ENCODE measurements around the gene EIF1B. TPM values are rescaled to one million over a fixed set of nuclear protein-coding genes. Genes with fewer than 3 reads are reported as not detected.

EIF1B gene
- total RNA-seq, 3 donors from 2014 or later: 37.3 to 62.7 (median 41.3) TPM

- H3K36me3 ChIP-seq (ENCODE audit: low read depth): no peaks in the 10 kb centered on the region
- no peaks in the 10 kb centered on the region for H3K4me1 ChIP-seq (ENCODE audit: low read depth)
- ATAC-seq: no peak
- intact Hi-C loops (cut with DNase I, micrococcal nuclease): loop anchor here in 1 of 2 donors (10.0 kb wide), 1 partner anchor 1559 kb away; no protein-coding TSS in a partner anchor
- H3K9me3 ChIP-seq: no peaks in the 10 kb centered on the region
- DNase-seq: no peak
- TF ChIP-seq, protein P1, sequence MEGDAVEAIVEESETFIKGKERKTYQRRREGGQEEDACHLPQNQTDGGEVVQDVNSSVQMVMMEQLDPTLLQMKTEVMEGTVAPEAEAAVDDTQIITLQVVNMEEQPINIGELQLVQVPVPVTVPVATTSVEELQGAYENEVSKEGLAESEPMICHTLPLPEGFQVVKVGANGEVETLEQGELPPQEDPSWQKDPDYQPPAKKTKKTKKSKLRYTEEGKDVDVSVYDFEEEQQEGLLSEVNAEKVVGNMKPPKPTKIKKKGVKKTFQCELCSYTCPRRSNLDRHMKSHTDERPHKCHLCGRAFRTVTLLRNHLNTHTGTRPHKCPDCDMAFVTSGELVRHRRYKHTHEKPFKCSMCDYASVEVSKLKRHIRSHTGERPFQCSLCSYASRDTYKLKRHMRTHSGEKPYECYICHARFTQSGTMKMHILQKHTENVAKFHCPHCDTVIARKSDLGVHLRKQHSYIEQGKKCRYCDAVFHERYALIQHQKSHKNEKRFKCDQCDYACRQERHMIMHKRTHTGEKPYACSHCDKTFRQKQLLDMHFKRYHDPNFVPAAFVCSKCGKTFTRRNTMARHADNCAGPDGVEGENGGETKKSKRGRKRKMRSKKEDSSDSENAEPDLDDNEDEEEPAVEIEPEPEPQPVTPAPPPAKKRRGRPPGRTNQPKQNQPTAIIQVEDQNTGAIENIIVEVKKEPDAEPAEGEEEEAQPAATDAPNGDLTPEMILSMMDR (IDR thresholded peaks at IDR 0.05): no peak
- H3K4me3 ChIP-seq: no peak overlapping the region
These were observed 16.0 kb downstream of the EIF1B start for GRCh38 chr3:40325465-40325864.

GRCh38 chr3:40328374-40328773 lies 18.9 kb downstream of the EIF1B start:
- no peaks in the 10 kb centered on the region for H3K36me3 ChIP-seq (ENCODE audit: low read depth)
- TF ChIP-seq, protein P1 (IDR thresholded peaks at IDR 0.05): no peak
- intact Hi-C loops (cut with DNase I, micrococcal nuclease): loop anchor here in 1 of 2 donors (10.0 kb wide), 1 partner anchor 1556 kb away; no protein-coding TSS in a partner anchor
- DNase-seq (no peak), ATAC-seq (no peak)
- no peak overlapping the region for H3K4me3 ChIP-seq
- H3K4me1 ChIP-seq (ENCODE audit: low read depth): no peaks in the 10 kb centered on the region
- no peaks in the 10 kb centered on the region for H3K9me3 ChIP-seq

DNA sequence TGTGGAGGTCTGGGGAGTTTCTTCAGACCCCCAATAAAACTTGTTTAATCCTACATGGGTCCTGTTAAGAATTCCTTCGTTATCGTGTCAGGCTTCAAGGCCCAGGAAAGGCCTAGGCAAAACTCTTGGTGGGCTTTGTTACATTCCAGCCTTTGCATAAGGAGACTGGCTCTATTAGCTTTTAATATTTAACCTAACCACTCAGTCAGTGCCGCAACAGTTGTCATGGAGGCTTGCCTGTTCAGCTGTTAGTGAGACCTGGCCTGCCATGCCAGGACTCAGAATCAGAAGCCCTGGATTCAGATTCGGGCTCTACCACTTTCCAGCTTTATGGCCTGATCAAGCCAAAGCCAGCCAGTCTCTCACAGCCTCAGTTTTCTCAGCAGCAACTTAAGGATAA lies 19.6 kb downstream of the EIF1B start:
- no peaks in the 10 kb centered on the region for H3K4me1 ChIP-seq (ENCODE audit: low read depth)
- H3K4me3 ChIP-seq: no peak overlapping the region
- ATAC-seq (no peak), DNase-seq (no peak)
- no peaks in the 10 kb centered on the region for H3K9me3 ChIP-seq
- H3K36me3 ChIP-seq (ENCODE audit: low read depth): no peaks in the 10 kb centered on the region
- TF ChIP-seq, protein P1 (IDR thresholded peaks at IDR 0.05): no peak
- intact Hi-C loops (cut with DNase I, micrococcal nuclease): loop anchor here in 1 of 2 donors (10.0 kb wide), 1 partner anchor 1556 kb away; no protein-coding TSS in a partner anchor

GRCh38 chr3:40332684-40333083 lies 23.2 kb downstream of the EIF1B start:
- no peak overlapping the region for H3K4me3 ChIP-seq
- no peaks in the 10 kb centered on the region for H3K36me3 ChIP-seq (ENCODE audit: low read depth)
- intact Hi-C loops (cut with DNase I, micrococcal nuclease): no loop called here
- ATAC-seq (no peak), DNase-seq (no peak)
- H3K4me1 ChIP-seq (ENCODE audit: low read depth): no peaks in the 10 kb centered on the region
- TF ChIP-seq, protein P1 (IDR thresholded peaks at IDR 0.05): no peak
- no peaks in the 10 kb centered on the region for H3K9me3 ChIP-seq

- TF ChIP-seq, protein P1 (IDR thresholded peaks at IDR 0.05): no peak
- H3K4me3 ChIP-seq: no peak overlapping the region
- DNase-seq (no peak), ATAC-seq (no peak)
- H3K9me3 ChIP-seq: no peaks in the 10 kb centered on the region
- no peaks in the 10 kb centered on the region for H3K4me1 ChIP-seq (ENCODE audit: low read depth)
- H3K36me3 ChIP-seq (ENCODE audit: low read depth): no peaks in the 10 kb centered on the region
- intact Hi-C loops (cut with DNase I, micrococcal nuclease): no loop called here
These were observed 23.9 kb downstream of the EIF1B start for GRCh38 chr3:40333416-40333815.

DNA sequence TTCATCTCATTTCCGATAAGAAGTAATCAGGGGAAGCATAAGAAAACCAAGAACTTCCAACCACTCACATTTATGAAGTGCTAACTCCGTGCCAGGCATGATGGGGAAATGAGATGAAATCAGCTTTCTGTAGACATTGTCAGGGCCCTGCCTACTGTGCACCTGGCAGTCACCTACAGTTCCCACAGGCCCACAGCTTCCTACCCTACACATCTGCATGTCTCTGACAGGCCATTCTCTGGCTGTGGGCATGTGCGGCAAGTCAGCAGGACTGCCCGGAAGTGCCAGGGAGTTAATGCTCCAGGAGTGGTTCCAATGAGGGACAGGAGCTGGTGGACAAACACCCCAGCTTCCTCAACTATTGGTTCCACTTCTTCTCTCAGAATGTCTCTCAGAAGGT lies 24.3 kb downstream of the EIF1B start:
- H3K9me3 ChIP-seq: no peaks in the 10 kb centered on the region
- H3K4me1 ChIP-seq (ENCODE audit: low read depth): no peaks in the 10 kb centered on the region
- no peak overlapping the region for H3K4me3 ChIP-seq
- no peak for DNase-seq
- TF ChIP-seq, protein P1 (IDR thresholded peaks at IDR 0.05): no peak
- intact Hi-C loops (cut with DNase I, micrococcal nuclease): no loop called here
- no peak for ATAC-seq
- no peaks in the 10 kb centered on the region for H3K36me3 ChIP-seq (ENCODE audit: low read depth)

All from mucosa of descending colon (tissue), 3 donors.